Natural killer cell (primary cell): ENCODE data around the gene INPP5D. TPM values are rescaled to one million over a fixed set of nuclear protein-coding genes. Genes with fewer than 3 reads are reported as not detected.

ENCODE experiments used
- ATAC-seq, 3 donors: fragments of 150-1000 bp in 2 of 3; fragments of 200-7000 bp in 1 of 3; cut with Tn5 transposase; 1 replicate in 1 of 3; 2 replicates in 2 of 3; pipeline ENCODE4 v1.10.0; 2021; ENCODE audit warnings: mild to moderate bottlenecking in 2 of 3, moderate library complexity in 2 of 3
- DNase-seq, 2 donors: peaks; one replicate each; pipeline versions ENCODE4 v3.0.0 to v3.0.0-alpha.2; 2013 to 2021; ENCODE audit warnings: mixed read lengths in 1 of 2
- H3K27ac ChIP-seq: one replicate; pipeline ENCODE4 v1.5.1; 2013; ENCODE audit warnings: mild to moderate bottlenecking, low read length
- H3K27me3 ChIP-seq: one replicate; pipeline ENCODE4 v1.6.1; 2013; ENCODE audit warnings: low read length; ENCODE audit not compliant: control insufficient read depth, insufficient read depth
- H3K36me3 ChIP-seq: one replicate; pipeline ENCODE4 v1.6.1; 2013; ENCODE audit warnings: low read length; ENCODE audit not compliant: control insufficient read depth, insufficient read depth
- H3K4me1 ChIP-seq: one replicate; pipeline ENCODE4 v1.6.1; 2013; ENCODE audit warnings: low read length; ENCODE audit not compliant: control insufficient read depth, insufficient read depth
- H3K4me3 ChIP-seq: one replicate; pipeline ENCODE4 v1.5.1; 2013; ENCODE audit warnings: low read length
- H3K9me3 ChIP-seq: one replicate; pipeline ENCODE4 v1.6.1; 2013; ENCODE audit warnings: low read length; ENCODE audit not compliant: control insufficient read depth, insufficient read depth
- H3K27ac Mint-ChIP-seq, 2 donors: one replicate each; pipeline ENCODE4 v1.8.0; 2022; ENCODE audit warnings: mild to moderate bottlenecking in 2 of 2, mixed read lengths in 2 of 2, moderate library complexity in 1 of 2
- H3K27me3 Mint-ChIP-seq, 2 donors: one replicate each; pipeline ENCODE4 v1.8.0; 2022; ENCODE audit warnings: low read depth in 2 of 2, mixed read lengths in 2 of 2
- H3K36me3 Mint-ChIP-seq: one replicate; pipeline ENCODE4 v1.8.0; 2022; ENCODE audit warnings: mixed read lengths
- H3K4me1 Mint-ChIP-seq, 2 donors: one replicate each; pipeline ENCODE4 v1.8.0; 2022; ENCODE audit warnings: mixed read lengths in 2 of 2
- H3K4me3 Mint-ChIP-seq: one replicate; pipeline ENCODE4 v1.8.0; 2022; ENCODE audit warnings: mild to moderate bottlenecking, moderate library complexity, mixed read lengths
- H3K9me3 Mint-ChIP-seq, 2 donors: one replicate each; pipeline ENCODE4 v1.8.0; 2022; ENCODE audit warnings: mixed read lengths in 2 of 2
- CTCF ChIP-seq: fragments of 200-600 bp; IDR thresholded peaks from one replicate; pipeline ENCODE4 v1.8.0; 2022; ENCODE audit warnings: antibody characterized with exemption
- WGBS: methylation state at CpG from one replicate; pipeline ENCODE4 v1.1.7; 2013; ENCODE audit warnings: missing lambda C conversion rate; ENCODE audit not compliant: insufficient coverage; 5-methylcytosine and 5-hydroxymethylcytosine counted together
- intact Hi-C: fragments of 100-400 bp; cut with micrococcal nuclease; formaldehyde crosslinking; loops from one replicate; pipeline ENCODE4 v1.14.2; 2022
- total RNA-seq, 4 donors: library from RNA; stranded (reverse); fragments of 120-200 nt in 1 of 4; gene quantifications; one replicate each; pipeline versions ENCODE4 v1.2.3 to v1.2.4, GENCODE V29; 2013 to 2022

INPP5D gene
- total RNA-seq, 3 donors from 2014 or later (not counting 1 experiment from before 2014, with no cell fraction given): 385 to 498 (median 497) TPM

GRCh38 chr2:233111427-233111826, 51.3 kb downstream of the INPP5D start:
- peak overlapping the region; percentile 34 to 75 for H3K27ac Mint-ChIP-seq
- Histone ChIP-seq H3K27ac (no peak overlapping the region), H3K4me1 (peaks cover 84% of the 10 kb centered on the region), H3K36me3 (peaks cover 11% of the 10 kb centered on the region), H3K9me3 (no peaks in the 10 kb centered on the region), H3K4me3 (no peak overlapping the region), H3K27me3 (no peaks in the 10 kb centered on the region)
- ATAC-seq (no peak), DNase-seq (no peak)
- H3K4me3 Mint-ChIP-seq: peak overlapping the region; percentile 37
- intact Hi-C loops: loop anchor here (5.0 kb wide), 1 partner anchor 34 kb away; no protein-coding TSS in a partner anchor
- no peaks in the 10 kb centered on the region for H3K36me3 Mint-ChIP-seq
- peaks cover 77 to 81% of the 10 kb centered on the region in 2 donors for H3K4me1 Mint-ChIP-seq
- 97% methylated on average over 5 of the region's 5 CpGs for WGBS
- no peaks in the 10 kb centered on the region for H3K9me3 Mint-ChIP-seq
- no peaks in the 10 kb centered on the region for H3K27me3 Mint-ChIP-seq
- TF ChIP-seq CTCF: no peak

- intact Hi-C loops: loop anchor here (5.0 kb wide), 1 partner anchor 35 kb away; no protein-coding TSS in a partner anchor
- no peak for TF ChIP-seq CTCF
- peaks cover 84% of the 10 kb centered on the region for H3K4me1 ChIP-seq
These were observed 52.2 kb downstream of the INPP5D start for GRCh38 chr2:233112329-233112728.

GRCh38 chr2:233112776-233113452, 52.8 kb downstream of the INPP5D start:
- peak overlapping the region; percentile 38 for H3K4me3 Mint-ChIP-seq
- H3K27ac Mint-ChIP-seq: peak overlapping the region; percentile 89
- no peaks in the 10 kb centered on the region for H3K9me3 Mint-ChIP-seq
- DNase-seq: no peak
- no peak for TF ChIP-seq CTCF
- no peaks in the 10 kb centered on the region for H3K27me3 Mint-ChIP-seq
- Histone ChIP-seq H3K4me1 (peaks cover 84% of the 10 kb centered on the region), H3K36me3 (peaks cover 18% of the 10 kb centered on the region), H3K9me3 (no peaks in the 10 kb centered on the region), H3K4me3 (no peak overlapping the region), H3K27ac (no peak overlapping the region), H3K27me3 (no peaks in the 10 kb centered on the region)
- no peaks in the 10 kb centered on the region for H3K36me3 Mint-ChIP-seq
- H3K4me1 Mint-ChIP-seq: peaks cover 79 to 81% of the 10 kb centered on the region in 2 donors
- no peak for ATAC-seq
- intact Hi-C loops: loop anchor here (5.0 kb wide), 1 partner anchor 36 kb away; no protein-coding TSS in a partner anchor
- WGBS: 92% methylated on average over 5 of the region's 6 CpGs

More at GRCh38 chr2:233112329-233112728, 52.2 kb downstream of the INPP5D start:
- 91% methylated on average over 4 of the region's 4 CpGs for WGBS
- Mint-ChIP-seq H3K27me3 (no peaks in the 10 kb centered on the region), H3K36me3 (no peaks in the 10 kb centered on the region), H3K9me3 (no peaks in the 10 kb centered on the region), H3K4me1 (peaks cover 76 to 81% of the 10 kb centered on the region in 2 donors), H3K27ac (peak overlapping the region; percentile 89), H3K4me3 (peak overlapping the region; percentile 19)
- H3K9me3 ChIP-seq: no peaks in the 10 kb centered on the region
- H3K27ac ChIP-seq: no peak overlapping the region
- no peaks in the 10 kb centered on the region for H3K27me3 ChIP-seq
- no peak overlapping the region for H3K4me3 ChIP-seq
- DNase-seq: no peak
- H3K36me3 ChIP-seq: peaks cover 13% of the 10 kb centered on the region
- no peak for ATAC-seq
